NCI-H128 (cell line): ENCODE data around the gene TLR7.

Experiments
- DNase-seq: peaks from one replicate; lab custom pipeline; 2025; ENCODE audit not compliant: unreplicated experiment; lab: John Stamatoyannopoulos, UW

TLR7 gene

DNA sequence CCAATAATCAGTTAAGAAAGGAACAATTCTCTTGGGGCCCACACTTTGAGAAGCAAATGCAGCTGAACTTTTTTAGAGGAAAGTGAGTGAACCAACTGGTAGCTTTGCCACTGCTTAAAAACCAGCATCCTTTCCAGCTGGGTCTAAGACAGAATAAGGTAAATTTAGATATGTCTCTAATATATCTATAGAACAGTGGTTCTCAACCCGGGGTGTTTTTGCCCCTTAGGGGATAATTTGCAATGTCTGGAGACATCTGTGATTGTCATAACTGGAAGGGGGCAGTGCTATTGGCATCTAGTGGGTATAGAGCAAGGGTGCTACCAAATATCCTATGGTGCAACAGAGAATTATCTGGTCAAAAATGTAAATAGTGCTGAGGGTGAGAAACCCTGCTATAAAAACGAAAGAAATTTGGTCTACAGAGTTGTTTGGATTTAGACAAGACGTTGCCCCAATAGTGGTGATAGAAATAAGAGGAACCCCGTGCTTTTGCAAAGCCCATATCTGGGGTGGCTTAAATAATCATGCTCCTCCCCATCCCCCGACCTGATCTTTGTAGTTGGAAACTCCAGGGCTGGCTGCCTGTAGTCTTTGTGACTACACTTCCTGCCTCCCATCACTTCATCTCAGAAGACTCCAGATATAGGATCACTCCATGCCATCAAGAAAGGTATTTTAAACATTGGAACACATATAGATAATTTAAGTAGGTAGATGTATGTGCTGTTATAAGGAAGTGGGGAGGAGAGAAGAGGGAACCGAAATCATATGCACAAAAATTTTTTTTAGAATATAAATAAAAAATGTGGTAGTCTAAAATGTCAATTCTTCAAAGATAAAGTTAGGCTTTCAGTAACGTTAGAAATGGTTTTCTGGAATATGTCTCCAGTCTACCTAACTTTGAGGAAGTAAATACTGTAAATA, at the start of gene TLR7:
Gene TLR7, plus strand, starts transcription at position 622 of the 927 bp plus-strand sequence. CDS start 507 bp downstream, outside the sequence.
- DNase-seq: no peak

DNA sequence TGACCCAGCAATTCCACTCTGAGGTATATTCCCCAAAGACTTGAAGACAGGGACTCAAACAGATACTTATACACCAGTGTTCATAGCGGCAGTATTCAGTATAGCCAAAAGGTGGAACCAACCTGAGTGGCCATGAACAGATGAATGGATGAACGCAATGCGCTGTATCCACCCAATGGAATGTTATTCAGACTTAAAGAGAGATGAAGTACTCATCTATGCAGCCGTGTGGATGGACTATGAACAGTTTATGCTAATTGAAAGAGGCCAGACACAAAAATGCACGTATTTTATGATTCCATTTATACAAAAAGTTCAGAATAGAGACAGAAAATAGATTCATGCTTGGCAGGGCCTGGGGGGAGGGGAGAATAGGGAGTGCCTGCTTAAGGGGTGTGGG, 49.3 kb upstream of the TLR7 start:
- no peak for DNase-seq

DNA sequence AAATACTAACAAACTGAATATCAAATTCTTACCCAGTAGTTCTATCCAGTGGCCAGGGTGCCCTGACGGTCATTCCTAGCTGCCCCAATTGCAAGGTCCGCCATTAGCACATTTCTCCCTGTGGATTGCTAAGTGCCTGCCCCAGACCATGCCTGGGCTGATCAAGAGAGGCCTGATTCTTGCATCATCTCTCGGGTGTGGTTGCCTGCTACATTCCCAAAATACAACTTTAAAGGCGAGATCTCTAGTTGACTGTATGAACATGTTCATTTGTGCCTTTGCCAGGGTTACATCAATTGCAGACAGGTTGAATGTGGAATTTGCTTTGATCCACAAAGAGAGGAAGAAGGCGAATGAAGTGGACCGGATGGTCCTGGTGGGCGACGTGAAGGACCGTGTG, 47.6 kb upstream of the TLR7 start:
- no peak for DNase-seq

DNA sequence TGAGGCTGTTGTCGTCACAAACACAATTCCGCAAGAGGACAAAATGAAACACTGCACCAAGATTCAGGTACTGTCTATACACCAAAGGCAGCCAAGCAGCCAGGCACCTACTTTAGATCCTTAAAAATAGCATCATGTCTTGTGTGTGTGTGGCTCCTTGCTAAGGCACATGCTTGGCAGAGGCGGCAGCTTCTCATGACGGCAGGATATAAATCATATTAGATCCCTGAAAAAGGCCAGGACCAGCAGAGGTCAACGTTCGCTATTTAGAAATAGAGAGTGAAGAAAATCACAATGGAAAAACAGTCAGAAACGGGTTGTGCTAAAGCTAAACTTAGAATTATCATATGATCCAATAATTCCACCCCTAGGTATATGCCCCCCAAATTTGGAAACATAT, 46.1 kb upstream of the TLR7 start:
- no peak for DNase-seq

DNA sequence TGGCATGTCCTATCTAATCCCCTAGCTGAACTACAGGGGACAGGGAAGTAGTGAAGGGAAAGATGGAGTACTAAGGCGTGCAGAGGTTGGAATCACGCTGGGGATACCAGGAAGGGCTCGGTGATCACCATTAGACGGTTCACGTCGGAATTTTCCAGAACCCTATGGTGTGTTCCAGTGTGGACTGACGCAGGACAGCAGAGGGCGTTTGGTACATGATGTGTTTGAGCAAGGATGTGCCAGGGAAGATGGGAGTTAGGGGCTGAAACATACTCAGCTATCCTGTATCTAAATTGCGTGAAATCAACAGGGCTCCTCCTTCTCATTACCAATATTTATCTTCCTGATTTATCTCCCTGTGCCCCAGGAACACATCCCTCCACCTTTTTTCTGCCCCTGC, 41.9 kb upstream of the TLR7 start:
- DNase-seq: no peak

DNA sequence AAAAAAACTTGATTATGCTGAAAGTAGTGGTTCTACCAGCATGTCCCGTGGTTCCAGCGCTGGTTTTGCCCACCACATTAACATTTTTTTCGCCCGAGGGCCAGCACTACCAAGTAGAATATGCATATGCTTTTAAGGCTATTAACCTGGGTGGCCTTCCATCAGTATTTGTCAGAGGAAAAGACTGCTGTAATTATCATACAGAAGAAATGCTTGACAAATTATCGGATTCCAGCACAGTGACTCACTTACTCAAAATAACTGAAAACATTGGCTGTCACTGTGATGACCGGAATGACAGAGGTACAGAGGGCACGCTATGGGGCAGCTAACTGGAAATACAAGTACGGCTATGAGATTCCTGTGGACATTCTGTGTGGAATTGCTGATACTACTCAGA, 41.1 kb upstream of the TLR7 start:
- no peak for DNase-seq

DNA sequence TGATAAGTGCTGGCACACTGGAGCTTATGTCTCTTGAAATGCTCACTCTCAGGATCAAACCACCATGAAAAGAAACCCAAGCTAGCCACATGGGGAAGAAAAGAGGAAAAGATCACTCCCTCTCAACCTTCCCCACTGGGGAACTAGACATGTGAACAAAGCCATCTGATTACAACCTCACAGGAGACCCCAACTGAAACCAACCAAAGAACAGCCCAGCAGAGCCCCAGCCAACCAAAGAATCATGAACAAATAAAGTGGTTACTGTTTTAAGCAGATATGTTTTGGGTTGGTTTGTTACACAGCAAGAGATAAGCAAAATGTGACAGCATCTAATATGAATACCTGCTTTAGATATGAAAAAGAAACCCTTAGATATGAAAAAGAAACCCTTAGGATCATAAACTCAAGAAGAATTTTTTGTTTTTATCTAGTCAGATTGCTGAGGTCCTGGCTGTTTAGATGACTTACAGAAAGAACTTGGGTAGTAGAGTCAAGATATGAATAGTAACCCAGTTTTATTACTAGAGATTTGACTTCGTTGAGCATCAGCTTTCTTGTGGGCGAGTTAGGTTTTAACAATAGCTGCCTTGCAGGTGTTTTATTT, 23.7 kb upstream of the TLR7 start:
- no peak for DNase-seq

DNA sequence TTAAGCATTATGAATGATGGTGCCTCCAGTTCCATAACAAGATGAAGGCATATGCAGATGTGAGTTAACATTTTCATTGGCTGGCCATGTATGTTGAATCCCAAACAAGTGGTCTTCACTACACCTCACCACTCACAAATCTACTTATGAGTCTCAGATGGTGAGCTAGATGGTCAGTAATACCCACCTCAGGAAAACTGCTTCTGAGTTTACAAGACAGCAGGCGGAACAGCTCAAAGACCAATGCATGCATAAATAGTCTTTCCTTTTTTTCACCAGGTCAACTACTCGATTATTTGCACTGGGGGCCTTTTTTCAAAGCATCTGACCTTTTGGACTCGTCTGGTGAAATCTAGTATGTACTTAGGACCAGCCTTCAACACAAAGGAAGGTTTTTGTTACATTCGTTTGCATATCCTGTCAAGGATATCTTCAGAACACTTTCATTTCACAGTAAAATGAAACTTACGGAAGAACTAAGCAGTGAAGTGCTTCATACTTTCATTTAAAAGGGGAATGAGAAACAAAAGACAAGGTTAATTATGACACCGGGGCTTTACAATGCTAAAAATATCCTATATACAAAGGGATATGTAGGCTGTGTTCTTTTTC, 23.1 kb upstream of the TLR7 start:
- DNase-seq: no peak

DNA sequence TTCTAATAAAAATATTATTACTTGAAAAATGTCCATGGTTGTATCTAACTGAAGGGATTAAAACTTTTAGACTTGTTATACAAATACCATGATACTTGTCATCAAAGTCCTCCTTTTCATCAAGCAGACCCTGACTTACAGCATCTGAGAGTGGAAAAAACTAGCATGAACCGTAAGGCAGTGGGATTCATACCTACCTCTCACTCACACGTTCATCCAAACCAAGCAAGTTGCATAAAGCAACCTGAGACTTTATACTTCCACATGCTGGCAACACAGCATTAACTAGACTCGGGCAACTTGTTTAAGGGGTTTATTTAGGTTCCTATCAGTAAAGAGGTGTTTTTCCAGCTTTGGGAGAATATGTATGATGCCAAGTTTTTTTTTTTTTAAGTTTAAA, 22.6 kb upstream of the TLR7 start:
- DNase-seq: no peak

DNA sequence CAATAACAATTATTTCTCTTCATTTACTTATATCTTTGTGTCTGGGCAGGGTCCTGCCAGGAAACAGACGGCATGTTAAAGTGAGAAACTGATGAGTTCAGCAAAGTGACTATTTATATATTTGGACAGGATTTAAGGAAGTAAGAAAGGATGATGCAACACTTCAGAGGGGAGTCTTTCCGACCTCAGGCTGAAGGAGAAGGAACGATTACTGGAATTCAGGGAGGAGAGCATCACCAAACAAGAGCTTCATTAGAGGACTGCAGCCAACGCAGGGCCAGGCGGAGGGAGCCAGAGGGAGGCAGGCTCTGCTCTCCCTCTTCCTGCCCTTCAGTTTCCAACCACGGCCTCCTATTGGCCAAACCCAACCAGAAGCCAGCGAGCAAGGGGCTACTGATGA, 1.5 kb upstream of the TLR7 start:
- DNase-seq: no peak

DNA sequence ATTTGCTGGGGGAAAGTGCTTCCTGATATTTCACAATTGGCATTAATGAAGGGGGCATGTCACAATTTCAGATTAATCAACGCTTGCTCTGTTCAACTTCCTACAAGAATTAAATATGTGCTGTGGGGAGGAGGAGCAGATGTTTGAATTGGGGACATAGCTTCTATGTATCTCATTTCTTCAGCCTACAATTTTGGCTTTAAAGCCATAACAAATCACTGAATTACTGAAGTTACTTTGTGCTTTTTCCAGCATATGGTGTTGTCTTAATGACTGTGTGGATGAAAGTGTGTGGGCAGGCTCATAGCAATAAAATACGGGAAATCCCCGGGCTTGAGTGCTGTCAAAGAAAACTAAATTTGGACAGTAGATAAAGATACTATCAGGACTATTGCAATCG, 813 bp downstream of the TLR7 start:
- DNase-seq: no peak

DNA sequence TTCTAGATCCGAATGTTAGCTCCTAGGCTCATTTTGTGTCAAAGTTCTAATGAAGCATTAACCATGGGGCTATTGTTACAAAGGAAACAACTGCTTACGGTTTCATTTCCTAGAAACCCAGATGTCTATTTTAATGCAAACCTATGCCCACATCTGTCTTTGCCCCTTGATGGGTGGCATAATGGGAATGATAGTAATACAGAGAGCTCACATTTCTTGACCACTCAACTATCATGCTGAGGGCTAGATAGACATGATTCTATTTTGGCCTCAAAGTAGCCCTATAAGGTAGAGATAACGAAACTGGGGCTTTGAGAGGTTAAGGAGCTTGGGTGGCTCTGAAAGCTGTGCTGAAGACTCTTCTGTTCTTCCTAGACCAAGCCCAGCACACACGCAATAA, 1.9 kb downstream of the TLR7 start:
- no peak for DNase-seq

DNA sequence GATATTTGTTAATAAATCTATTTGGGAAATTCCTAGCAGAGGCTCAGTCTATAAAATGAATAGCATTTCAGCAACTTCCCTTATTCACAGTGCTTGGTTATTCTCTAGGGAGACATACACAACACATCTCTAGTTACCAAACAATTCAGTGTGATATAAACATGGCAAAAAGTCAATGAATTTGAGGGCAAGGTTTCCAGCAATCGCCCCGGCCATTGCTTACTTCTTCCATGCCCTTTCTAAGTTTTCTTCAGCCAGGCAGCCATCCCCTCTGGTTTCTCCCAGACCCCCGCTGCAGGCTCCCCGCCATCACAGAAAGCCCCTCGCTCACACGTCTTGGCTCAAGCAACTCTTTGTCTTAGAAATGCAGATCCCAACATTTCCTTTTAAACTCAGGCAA, 4.4 kb downstream of the TLR7 start:
- DNase-seq: no peak

DNA sequence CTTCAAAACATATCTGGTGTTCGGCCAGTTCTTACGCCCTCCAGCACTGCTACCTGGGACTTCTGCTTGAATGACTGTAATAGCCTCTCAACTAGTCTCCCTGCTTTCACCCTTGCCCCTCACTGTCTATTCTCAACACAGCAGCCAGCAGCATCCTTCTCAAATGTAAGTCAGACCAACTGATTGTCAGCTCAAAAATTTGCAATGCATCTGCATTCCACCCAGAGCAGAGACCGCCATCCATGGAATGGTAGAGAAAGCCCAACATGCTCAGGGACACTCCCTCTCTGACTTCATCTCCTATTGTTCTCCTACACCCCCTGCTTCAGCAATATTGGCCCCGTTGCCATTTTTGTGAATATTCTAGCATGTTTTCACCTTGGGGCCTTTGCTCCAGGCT, 5.9 kb downstream of the TLR7 start:
- DNase-seq: no peak

DNA sequence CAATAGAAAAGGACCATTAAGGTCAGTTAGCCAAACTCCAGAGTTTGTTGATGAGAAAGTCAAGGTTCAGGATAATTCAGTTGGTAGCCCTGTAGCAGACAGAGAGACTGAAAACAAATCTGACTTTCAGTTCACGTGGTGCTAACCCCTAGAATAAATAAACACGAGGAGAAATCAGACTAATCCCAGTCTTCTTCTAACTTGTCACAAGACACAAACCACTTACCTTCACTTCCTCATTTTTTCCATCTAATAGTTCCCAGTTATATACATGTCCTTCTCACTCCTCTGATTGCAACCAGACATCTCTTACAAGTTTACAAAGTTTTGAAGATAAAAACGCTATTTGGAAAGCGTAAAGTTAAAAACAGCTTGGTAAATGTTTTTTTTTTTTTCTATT, 7.7 kb downstream of the TLR7 start:
- no peak for DNase-seq

DNA sequence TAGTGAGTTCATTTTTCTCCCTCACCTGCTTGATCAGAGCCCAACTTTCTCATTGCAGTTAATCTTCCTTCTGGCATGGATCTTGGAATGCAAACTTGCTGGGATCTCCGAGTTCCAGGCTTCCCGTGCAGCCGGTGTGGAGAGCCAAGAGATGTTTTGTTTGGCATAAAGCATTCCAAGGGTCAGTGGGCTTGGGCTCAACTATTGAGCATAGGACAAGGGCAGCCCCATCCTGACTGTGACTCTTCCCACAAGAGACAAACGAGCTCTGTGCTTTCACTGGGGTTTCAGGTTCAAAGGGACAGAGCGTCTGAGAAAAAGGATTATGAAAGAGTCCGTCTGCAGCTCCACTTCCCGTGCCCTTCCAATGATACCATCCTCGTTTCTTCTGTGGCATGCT, 10.5 kb downstream of the TLR7 start:
- DNase-seq: no peak

DNA sequence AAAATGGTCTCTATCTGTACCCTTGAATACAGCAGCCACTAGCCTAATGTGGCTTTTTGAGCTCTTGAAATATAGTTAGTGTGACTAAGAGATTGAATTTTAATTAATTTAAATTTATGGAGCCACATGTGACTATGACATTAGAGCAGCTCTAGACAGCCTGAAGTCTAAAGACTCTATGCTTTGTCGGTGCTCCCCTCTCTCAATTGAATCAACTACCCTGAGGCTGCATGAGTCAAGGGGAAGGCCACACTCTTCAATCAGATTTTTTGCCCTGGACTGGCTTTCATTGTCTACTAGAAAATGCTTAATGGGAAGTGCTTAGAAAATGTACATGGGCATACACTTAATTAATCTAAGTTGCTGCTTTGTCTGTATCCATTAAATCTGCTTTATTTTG, 11.7 kb downstream of the TLR7 start:
- no peak for DNase-seq

DNA sequence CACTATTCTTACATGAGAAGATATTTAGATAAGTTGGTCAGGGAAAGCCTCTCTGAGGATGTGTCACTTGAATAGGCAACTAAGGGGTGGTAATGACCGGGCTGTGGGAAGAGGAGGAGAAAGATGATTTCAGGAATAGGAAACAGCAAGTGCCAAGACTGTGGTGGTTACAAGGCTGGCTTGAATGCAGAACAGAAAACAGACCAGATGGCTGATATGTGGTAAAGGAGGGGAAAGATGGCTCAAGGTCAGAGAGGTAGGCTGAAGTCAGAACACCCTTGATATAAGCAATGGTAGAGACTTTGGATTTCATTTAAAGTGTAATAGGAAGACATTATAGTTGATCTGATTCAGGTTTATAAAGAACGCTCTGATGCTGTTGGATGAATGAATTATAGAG, 15.0 kb downstream of the TLR7 start:
- no peak for DNase-seq

DNA sequence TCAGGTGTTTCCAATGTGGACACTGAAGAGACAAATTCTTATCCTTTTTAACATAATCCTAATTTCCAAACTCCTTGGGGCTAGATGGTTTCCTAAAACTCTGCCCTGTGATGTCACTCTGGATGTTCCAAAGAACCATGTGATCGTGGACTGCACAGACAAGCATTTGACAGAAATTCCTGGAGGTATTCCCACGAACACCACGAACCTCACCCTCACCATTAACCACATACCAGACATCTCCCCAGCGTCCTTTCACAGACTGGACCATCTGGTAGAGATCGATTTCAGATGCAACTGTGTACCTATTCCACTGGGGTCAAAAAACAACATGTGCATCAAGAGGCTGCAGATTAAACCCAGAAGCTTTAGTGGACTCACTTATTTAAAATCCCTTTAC, 18.6 kb downstream of the TLR7 start:
- DNase-seq: no peak

DNA sequence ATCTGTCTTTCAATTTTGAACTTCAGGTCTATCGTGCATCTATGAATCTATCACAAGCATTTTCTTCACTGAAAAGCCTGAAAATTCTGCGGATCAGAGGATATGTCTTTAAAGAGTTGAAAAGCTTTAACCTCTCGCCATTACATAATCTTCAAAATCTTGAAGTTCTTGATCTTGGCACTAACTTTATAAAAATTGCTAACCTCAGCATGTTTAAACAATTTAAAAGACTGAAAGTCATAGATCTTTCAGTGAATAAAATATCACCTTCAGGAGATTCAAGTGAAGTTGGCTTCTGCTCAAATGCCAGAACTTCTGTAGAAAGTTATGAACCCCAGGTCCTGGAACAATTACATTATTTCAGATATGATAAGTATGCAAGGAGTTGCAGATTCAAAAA, 19.7 kb downstream of the TLR7 start:
- no peak for DNase-seq

DNA sequence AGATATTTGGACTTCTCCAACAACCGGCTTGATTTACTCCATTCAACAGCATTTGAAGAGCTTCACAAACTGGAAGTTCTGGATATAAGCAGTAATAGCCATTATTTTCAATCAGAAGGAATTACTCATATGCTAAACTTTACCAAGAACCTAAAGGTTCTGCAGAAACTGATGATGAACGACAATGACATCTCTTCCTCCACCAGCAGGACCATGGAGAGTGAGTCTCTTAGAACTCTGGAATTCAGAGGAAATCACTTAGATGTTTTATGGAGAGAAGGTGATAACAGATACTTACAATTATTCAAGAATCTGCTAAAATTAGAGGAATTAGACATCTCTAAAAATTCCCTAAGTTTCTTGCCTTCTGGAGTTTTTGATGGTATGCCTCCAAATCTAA, 20.3 kb downstream of the TLR7 start:
- no peak for DNase-seq

DNA sequence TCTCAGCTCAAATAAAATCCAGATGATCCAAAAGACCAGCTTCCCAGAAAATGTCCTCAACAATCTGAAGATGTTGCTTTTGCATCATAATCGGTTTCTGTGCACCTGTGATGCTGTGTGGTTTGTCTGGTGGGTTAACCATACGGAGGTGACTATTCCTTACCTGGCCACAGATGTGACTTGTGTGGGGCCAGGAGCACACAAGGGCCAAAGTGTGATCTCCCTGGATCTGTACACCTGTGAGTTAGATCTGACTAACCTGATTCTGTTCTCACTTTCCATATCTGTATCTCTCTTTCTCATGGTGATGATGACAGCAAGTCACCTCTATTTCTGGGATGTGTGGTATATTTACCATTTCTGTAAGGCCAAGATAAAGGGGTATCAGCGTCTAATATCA, 20.9 kb downstream of the TLR7 start:
- DNase-seq: no peak
